Left colon (tissue), 2 donors: ENCODE results near the gene KANK4. TPM values are rescaled to one million over a fixed set of nuclear protein-coding genes. Genes with fewer than 3 reads are reported as not detected.
"Not testable (repeated sequence)": the region's sequence is repeated elsewhere in the genome, so short reads cannot be mapped to it uniquely, and the experiment has no call there.

Source experiments
- ATAC-seq: fragments of 200-7000 bp; cut with Tn5 transposase; one replicate; pipeline ENCODE4 v1.9.1; 2020; ENCODE audit warnings: mild to moderate bottlenecking, moderate library complexity
- DNase-seq, 2 donors: peaks; one replicate each; pipeline ENCODE4 v3.0.0-alpha.2; 2020
- intact Hi-C, 2 donors: fragments of 100-400 bp; cut with DNase I in 1 of 2; cut with micrococcal nuclease in 1 of 2; formaldehyde crosslinking; loops; one replicate each; pipeline versions ENCODE4 v1.11.2 to v1.14.0; 2022; cut with DNase I, micrococcal nuclease
- total RNA-seq, 2 donors: library from RNA; stranded (reverse); fragmentation: NEBNext Ultra II Directional; extraction: Animal tissue kit (Norgen Biotek cat#: 25700); gene quantifications; one replicate each; pipeline ENCODE4 v1.2.1, GENCODE V29; 2021
- donor health status: DM: no; HTN: no; CAD: no.
- donor health status: DM: yes; HTN: yes; CAD: no.

The KANK4 gene
- total RNA-seq, 2 donors from 2014 or later = 0.50 to 2.8 TPM

DNA sequence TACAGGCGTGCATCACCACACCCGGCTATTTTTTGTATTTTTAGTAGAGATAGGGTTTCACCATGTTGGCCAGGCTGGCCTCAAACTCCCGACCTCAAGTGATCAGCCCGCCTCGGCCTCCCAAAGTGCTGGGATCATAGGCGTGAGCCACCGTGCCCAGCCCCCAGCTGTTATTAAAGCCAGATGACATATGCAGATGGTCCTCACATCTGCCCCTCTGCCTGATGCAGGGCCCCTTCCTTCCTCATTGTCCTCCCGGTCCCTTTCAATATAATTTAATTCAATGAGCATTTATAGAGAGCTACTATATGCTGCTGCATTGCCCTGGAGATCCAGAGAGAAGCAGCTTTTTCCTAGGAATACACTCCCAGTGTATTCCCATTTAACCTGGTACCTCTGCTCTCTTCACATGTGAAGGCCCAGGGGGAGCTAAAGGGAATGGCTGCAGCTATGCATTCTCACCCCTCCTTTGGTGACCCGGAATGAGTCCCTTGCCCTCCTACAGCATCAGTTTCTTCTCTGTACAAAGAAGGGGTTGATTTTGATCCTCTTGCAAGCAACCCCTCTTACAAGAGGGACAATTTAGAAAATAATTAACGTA is 69.0 kb downstream of the KANK4 start:
- intact Hi-C loops = no loop called here
- ATAC-seq = no peak
- no peak for DNase-seq

GRCh38 chr1:62247391-62248168 is 71.7 kb downstream of the KANK4 start:
- DNase-seq (no peak), ATAC-seq (no peak)
- intact Hi-C loops = no loop called here

DNA sequence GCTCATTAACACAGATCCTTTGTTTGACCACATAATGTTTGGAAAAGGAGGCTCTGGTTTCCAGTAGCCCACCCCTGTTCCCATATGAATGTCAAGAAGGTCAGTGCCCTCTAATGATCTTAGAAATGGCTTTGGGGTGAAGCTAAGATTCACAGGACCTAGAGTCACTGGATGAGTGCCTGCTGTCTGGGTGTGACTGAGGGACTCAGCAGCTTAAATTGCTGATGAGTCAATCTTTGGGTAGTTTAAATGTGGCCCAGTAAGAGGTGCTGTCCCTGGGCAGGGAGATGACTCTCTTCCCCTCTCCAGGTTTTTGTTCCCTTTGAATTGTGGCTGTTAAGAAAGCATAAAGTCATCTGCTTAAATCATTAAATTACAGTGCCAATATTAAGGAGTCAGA is 74.0 kb downstream of the KANK4 start:
- no peak for DNase-seq
- intact Hi-C loops = no loop called here
- no peak for ATAC-seq

DNA sequence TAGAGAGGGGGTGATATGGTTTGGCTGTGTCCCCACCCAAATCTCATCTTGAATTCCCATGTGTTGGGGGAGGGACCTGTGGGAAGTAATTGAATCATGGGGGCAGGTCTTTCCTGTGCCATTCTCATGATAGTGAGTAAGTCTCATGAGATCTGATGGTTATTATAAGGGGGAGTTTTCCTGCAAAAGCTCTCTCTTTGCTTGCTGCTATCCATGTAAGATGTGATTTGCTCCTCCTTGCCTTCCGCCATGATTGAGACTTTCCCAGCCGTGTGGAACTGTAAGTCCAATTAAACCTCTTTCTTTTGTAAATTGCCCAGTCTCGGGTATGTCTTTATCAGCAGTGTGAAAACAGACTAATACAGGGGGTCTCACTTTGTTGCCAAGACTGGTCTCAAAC is 74.9 kb downstream of the KANK4 start:
- DNase-seq, intact Hi-C loops, ATAC-seq: not testable (repeated sequence)

GRCh38 chr1:62241371-62242131 is 77.7 kb downstream of the KANK4 start:
- ATAC-seq (no peak), DNase-seq (no peak)
- intact Hi-C loops = no loop called here

GRCh38 chr1:62240651-62241370 is 78.4 kb downstream of the KANK4 start:
- no peak for DNase-seq
- intact Hi-C loops = no loop called here
- no peak for ATAC-seq

GRCh38 chr1:62239652-62240403 is 79.4 kb downstream of the KANK4 start:
- ATAC-seq, DNase-seq, intact Hi-C loops: not testable (repeated sequence)

DNA sequence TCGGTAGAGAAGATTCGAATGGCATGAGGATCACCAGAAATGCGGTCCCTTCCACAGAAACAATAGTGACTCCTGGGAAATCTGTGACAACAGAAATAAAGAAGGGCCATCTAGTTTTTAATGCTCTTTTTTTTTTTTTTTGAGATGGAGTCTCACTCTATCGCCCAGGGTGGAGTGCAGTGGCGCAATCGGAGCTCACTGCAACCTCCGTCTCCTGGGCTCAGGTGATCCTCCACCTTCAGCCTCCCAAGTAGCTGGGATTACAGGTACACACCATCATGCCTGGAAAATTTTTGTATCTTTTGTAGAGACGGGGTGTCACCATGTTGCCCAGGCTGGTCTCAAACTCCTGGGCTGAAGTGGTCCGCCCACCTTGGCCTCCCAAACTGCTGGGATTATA is 80.7 kb downstream of the KANK4 start:
- intact Hi-C loops = no loop called here
- ATAC-seq = no peak
- DNase-seq = no peak

GRCh38 chr1:62237950-62238374 is 81.3 kb downstream of the KANK4 start:
- DNase-seq = no peak
- intact Hi-C loops = no loop called here
- ATAC-seq = no peak

- DNase-seq = no peak
- ATAC-seq = no peak
- intact Hi-C loops = no loop called here
Observed at GRCh38 chr1:62237361-62237760, 81.9 kb downstream of the KANK4 start.

GRCh38 chr1:62235576-62235975 is 83.7 kb downstream of the KANK4 start:
- no peak for DNase-seq
- ATAC-seq = no peak
- intact Hi-C loops = no loop called here

DNA sequence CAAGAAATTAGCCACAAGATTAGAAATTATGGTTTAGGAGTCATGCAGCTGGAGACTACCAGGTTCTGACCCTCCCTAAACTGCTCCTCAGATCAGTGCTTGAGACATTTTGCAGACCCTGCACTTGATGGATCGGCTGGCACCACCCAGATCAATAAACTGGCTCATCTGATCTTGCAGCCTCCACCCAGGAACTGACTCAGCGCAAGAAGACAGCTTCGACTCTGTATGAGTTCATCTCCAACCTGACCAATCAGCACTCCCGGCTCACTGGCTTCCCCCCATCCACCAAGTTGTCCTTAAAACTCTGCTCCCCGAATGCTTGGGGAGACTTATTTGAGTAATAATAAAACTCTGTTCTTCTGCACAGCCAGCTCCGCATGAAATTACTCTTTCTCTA is 84.5 kb downstream of the KANK4 start:
- no peak for ATAC-seq
- intact Hi-C loops = no loop called here
- no peak for DNase-seq

DNA sequence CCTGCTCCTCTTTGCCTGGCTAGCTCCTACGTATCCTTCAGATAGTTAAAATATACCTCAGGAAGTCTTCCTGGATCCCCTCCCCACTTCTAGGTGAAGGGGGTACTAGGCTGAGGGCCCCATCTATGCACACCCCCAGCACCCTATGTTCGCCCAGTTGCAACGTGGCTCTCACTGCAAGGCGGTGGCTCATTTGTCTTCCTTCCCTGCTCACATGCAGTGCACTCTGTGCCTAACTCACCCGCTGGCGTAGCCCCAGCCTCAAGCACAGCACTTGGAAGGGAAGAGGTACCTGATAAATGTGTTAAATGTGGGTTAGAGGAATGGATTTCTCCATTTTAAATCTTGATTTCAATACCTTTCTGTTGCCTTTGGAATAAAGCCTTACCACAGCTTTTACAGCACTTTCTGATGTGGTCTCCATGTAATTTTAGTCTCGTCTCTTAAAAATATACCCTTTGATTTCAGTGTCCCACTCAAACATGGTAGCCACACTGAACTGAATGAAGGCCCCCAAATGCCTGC is 85.2 kb downstream of the KANK4 start:
- DNase-seq (no peak), ATAC-seq (no peak)
- intact Hi-C loops = no loop called here

- ATAC-seq (no peak), DNase-seq (no peak)
- intact Hi-C loops = no loop called here
Observed at GRCh38 chr1:62232871-62233278, 86.4 kb downstream of the KANK4 start.

- DNase-seq = no peak
- ATAC-seq = no peak
- intact Hi-C loops = no loop called here
Observed at GRCh38 chr1:62230718-62231117, 88.5 kb downstream of the KANK4 start.

DNA sequence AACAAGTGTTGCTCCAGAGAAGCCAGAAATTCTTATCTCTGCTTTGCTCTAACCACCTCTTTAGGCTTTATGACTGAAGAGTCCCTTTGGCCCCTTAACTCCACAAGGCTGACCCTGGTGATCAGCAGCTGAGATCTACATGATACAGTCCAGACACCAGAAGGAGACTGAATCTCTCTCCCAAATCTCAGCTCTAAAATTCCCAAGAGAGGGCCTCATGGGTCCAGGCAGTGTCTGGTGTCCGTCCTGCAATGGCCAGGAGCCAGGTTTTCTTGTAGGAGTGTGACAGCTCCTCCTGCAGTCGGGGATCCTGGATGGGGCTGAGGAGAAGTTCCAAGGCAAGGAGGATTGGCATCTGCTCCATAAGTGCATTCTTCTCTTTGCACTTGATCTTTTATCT is 89.3 kb downstream of the KANK4 start:
- intact Hi-C loops = no loop called here
- ATAC-seq (no peak), DNase-seq (no peak)

- intact Hi-C loops = no loop called here
- no peak for DNase-seq
- no peak for ATAC-seq
Observed at GRCh38 chr1:62229468-62229867, 89.8 kb downstream of the KANK4 start.

DNA sequence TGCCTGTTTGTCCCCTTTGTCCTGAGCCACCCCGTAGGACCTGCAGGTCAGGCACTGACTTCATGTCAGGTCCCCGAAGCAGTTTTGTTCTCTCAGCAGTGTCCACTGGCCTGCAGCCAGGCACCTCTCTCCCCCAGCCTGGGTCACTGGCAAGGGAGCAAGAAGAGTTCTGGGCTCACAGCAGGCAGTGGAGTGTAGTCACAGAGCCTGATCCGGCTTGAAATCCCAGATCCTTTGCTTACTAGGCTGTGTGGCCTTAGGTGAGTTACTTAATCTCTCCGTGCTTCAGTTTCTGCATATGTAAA is 90.4 kb downstream of the KANK4 start:
- DNase-seq (no peak), ATAC-seq (no peak)
- intact Hi-C loops = no loop called here
